Activated CD8-positive, alpha-beta memory T cell treated with anti-CD3 and anti-CD28 coated beads, Interleukin-2, amount 50 U/mL, for 24 hours (primary cell): ENCODE measurements around the gene RIPOR1.
"Not testable (repeated sequence)": the region's sequence is repeated elsewhere in the genome, so short reads cannot be mapped to it uniquely, and the experiment has no call there.

ENCODE experiments used
- DNase-seq: peaks from one replicate; pipeline ENCODE4 v3.0.0-alpha.2; 2020; ENCODE audit errors: extremely low read depth

RIPOR1 gene

DNA sequence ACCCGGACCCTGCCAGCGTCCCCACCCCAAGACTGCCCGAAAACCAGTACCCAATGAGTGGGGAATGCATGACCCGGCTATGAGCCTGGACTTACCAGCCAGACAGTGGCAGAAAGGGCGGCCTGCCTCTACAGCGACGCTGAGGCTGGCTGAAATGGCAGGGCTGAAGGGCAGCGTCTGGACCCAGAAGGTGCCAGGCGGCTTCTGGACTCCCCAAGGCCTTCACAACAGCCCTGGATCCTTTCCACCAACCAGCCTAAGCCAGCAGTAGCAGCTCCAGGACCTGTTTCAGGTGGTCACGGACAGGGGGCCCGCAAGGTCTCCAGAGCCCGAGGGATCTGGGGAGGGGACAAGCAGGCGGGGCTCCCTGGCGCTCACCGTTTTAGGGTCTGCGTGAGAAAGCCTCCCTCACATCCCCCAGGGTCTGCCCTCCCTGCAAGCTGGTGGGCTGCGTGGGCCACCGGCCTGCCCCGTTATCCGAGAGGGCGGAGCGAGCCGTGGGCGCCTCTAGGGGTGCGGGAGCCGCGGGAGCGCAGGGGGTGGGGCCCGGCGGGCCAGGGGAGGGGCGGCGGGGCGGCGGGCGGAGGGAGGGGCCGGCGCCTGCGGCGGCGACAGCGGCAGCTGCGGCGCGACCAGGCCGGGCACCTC lies at the start of gene RIPOR1:
TSS of gene RIPOR1 (plus strand) at position 608 of the 648 bp plus-strand sequence. CDS start 9,618 bp downstream, outside the sequence.
- no peak for DNase-seq

DNA sequence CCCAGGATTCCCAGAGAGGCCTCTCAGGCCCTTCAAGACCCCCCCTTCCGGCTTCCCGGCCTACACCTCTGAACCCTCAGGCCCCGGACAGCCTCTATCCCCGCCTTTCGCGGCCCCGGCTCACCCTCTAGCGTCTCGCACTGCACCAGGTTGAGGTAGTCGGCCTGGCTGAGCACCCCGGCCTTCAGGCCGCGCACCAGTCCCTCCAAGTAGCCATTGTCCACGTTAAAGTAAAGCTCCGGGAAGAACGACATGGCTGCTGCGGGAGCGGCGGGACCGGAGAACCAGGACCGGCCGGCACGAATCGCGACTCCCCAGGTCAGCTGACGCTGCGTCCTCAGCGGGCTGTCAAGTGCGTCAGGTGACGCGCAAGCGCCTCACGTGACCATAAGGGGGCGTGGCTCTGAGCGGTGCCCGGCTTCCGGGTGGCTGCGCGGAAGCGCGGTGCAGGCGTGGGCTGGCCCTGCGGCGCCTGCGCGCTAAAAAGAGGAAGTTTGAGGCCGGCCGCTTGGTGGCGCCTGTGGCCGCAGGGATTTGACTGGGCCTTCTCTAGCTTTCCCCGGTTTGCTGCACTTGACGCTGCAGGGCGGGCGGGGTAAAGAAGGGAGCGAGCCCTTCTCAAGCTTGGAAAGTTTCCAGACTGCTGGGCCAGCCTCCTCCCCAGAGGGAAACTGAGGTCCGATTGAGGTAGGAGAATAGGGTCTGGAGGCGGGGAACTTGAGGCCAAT lies 47.6 kb upstream of the RIPOR1 start, which contains the start of gene ATP6V0D1:
TSS of gene ATP6V0D1 (minus strand) at position 325 of the 728 bp plus-strand sequence. CDS start at position 254, 71 bp downstream.
- peak; percentile 93 for DNase-seq

- DNase-seq: no peak
These were observed 46.9 kb upstream of the RIPOR1 start for GRCh38 chr16:67481561-67482232.

GRCh38 chr16:67482233-67482924 lies 46.2 kb upstream of the RIPOR1 start:
- DNase-seq: no peak

DNA sequence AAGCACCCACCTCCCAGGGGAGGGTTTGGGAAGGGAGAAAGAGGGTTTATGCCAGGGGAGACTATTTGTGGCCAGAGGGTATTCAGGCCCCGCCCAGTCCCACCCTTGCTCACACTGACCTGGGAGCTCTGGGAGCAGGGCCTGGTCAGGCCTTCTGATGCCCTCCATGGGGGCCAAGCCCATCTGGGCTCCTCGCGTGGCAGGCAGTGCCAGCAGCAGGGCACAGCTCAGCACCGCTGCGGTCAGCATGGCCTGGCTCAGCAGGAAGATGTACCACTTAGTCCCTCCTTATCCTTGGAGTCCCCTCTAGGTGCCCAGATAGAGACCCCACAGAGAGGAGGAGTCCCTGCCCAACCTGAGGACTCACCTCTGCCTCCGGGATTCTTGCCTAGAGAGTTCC lies 45.5 kb upstream of the RIPOR1 start, which contains the start of gene AGRP:
TSS of gene AGRP (minus strand) at position 398 of the 400 bp plus-strand sequence. CDS start at position 249, 149 bp downstream.
- DNase-seq: no peak

DNA sequence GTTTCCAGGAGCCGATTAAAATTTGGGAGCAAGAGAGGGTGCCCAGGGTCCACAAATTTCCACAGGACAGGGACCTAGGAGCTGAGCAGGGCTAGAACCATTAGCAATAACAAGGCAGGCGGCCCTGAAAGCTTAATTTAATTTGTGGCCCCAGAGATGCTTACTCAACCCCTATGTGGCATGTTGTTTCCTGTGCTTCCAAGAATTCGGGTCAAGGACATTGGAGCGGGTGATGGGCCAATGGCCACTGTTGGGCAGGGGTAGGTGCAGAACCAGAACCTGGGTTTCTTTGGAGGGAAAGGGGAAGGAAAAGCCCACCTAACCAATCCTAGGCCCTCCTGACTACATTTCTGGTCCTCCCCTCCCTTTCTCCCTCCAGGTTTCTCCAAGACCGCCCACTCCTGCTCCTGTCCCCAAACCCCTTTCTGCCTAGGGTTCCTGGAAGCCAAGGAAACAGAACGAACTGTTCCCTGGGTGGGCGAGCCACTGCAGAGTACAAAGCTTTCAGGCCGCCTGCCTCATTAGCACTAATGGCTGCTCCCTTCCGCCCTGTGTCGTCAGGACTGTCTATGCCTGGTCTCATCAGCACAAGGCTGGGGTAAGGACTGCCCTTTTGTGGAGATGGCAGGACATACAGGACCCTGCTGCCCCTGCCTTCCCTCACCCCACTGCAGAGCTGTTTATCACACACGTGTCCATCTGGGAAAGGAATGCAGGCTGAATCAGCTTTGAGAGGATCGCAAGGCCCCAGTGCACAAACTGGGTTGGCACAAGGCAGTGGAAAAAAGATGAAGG lies 44.7 kb upstream of the RIPOR1 start:
- no peak for DNase-seq

DNA sequence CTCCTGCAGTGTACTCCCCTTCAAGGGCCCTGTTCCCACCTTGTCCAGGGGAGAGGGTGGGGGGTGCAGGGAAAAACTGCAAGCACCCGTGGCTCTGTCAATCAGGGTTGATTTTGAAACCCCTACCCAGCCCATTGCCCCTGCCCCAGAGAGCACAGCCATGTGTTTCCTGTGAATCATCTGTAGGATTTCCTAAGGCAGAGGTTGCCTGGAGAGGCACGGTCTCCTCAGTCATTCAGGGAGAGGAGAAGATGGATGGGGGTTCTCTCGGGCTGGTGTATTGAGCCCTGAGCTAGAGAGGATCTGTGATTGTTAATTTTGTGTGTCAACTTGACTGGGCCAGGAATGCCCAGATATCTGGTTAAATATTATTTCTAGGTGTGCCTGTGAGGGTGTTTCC lies 41.8 kb upstream of the RIPOR1 start:
- DNase-seq: no peak

DNA sequence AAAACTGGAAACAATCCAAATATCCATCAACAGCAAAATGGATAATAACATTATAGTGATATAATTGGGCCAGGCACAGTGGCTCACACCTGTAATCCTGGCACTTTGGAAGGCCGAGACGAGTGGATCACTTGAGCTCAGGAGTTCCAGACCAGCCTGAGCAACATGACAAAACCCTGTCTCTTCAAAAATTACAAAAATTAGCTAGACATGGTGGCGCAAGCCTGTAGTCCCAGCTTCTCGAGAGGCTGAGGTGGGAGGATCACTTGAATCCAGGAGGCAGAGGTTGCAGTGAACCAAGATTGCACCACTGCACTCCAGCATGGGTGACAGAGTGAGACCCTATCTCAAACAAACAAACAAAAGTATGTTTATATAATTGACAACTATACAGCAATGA lies 41.1 kb upstream of the RIPOR1 start:
- not testable (repeated sequence) for DNase-seq

GRCh38 chr16:67489401-67490083 lies 39.1 kb upstream of the RIPOR1 start:
- no peak for DNase-seq

GRCh38 chr16:67490335-67491096 lies 38.1 kb upstream of the RIPOR1 start:
- DNase-seq: no peak

- no peak for DNase-seq
These were observed 29.5 kb upstream of the RIPOR1 start for GRCh38 chr16:67499106-67499505.

DNA sequence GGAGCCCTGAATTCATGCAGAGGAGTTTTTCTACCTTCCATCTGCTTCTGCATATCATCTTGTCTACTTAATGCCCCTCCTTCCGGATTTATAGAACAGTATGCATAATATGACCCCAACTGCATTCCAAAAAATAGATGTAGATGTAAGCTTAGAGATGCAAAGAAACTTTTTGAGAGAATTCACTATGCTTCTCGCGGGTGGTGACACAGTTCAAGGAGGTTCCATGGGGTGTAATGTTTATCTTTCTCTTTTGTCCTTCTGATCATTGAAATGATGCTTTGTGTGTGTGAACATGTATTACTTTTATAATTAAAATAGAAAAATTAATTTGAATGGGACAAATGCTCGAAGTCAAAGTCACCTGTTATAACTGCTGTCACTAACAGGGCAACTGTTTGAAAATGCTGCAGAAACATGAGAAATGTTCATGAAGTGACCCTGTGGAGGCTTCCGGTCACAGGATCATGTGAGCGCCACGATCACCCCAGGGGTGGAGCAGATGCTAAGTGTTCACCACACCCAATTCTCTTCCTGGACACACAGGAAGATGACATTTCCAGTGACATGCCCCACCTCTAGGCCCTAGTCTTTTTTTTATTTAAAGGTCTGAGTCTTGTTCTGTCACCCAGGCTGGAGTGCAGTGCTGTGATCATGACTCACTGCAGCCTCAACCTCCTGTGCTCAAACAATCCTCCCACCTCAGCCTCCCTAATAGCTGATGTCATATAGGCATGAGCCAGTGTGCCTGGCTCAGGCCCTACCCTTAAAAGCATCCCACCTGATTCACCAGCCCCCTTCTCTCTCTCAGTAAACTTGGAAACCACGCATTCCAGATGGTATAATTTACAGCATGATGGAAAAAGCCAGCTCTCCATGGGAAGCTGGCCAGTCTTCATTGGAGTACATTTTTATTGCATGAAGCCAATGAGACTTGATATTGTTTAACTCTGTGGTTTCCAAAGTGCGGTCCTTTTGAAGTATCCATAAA lies 24.3 kb upstream of the RIPOR1 start:
- no peak for DNase-seq

DNA sequence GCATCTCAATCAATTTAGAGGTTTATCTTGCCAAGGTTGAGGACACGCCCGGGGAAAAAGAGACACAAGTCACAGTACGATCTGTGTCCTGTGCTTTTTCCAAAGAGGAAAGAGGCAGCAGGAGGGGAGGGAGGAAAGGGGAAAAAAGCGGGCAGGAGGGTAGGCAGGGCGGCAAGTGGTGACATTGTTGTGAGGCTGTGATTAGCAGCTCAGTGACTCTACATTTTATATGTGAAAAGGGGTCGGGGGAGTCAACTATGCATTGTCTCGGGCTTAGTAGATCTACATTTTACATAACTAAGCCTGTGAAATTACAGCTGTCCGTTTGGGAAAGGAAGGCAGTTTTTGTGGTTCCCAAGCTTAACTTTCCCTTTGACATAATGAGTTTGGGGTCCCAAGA lies 22.2 kb upstream of the RIPOR1 start:
- no peak for DNase-seq

- no peak for DNase-seq
These were observed 19.6 kb upstream of the RIPOR1 start for GRCh38 chr16:67509016-67509415.

DNA sequence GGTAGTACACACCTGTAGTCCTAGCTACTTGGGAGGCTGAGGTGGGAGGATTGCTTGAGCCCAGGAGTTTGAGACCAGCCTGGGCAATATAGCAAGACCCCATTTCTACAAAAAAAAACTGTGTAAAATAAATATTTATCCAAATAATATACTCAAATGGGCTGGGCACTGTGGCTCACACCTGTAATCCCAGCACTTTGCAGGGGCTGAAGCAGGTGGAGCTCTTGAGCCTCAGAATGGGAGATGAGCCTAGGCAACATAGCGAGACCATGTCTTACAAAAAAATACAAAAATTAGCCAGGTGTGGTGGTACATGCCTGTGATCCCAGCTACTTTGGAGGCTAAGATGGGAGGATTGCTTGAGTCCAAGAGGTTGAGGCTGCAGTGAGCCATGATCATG lies 14.7 kb upstream of the RIPOR1 start:
- not testable (repeated sequence) for DNase-seq

- DNase-seq: peak; percentile 71
These were observed 14.2 kb upstream of the RIPOR1 start for GRCh38 chr16:67514382-67514828.

- no peak for DNase-seq
These were observed 12.1 kb upstream of the RIPOR1 start for GRCh38 chr16:67516296-67517154.

DNA sequence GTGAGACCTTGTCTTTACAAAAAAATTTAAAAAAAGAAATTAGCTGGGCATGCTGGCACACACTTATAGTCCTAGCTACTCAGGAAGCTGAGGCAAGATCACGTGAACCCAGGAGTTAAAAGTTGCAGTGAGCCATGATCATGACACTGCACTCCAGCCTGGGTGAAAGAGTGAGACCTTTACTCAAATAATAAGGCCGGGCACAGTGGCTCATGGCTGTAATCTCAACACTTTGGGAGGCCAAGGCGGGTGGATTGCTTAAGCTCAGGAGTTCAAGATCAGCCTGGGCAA lies 11.5 kb upstream of the RIPOR1 start:
- no peak for DNase-seq
